Measurements from ENCODE around the gene PSD4.

Gene PSD4

DNA sequence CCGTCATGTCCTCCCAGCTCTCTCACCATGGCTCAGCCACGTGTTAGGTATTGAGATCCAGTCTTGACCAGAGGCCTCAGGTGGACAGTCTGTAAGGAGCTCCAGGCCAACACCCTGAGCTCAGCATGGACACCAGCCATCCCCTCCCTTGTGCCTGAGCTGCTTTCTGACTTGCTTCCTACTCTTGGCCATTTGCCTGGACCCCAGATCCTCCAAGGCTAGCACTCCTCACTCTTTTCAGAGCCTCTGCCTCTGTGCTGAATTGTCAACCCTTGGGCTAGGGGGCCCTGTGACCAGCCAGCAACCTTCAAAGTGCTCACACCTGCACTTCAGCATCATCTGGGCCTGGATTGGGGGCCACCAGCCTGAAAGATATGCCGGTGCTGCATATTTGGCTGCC, 58.4 kb downstream of the PSD4 start:
- no peak overlapping the region for H3K27ac ChIP-seq (ENCODE audit: low read length)
- H3K9me3 ChIP-seq (replicated peaks; ENCODE audit: insufficient read depth, low read length), result no peaks in the 10 kb centered on the region
- H2AFZ ChIP-seq (ENCODE audit: low read length), result no peak overlapping the region
- no peaks in the 10 kb centered on the region for H3K4me1 ChIP-seq (ENCODE audit: low read length)
- H3K36me3 ChIP-seq (replicated peaks; ENCODE audit: insufficient read depth, low read length), result no peaks in the 10 kb centered on the region
- H3K9ac ChIP-seq (ENCODE audit: low read length), result no peak overlapping the region
- H3F3A ChIP-seq (ENCODE audit: insufficient read depth, low read length), result no peaks in the 10 kb centered on the region
- H3K4me3 ChIP-seq (ENCODE audit: low read length), result no peak overlapping the region
- no peaks in the 10 kb centered on the region for H3K27me3 ChIP-seq (replicated peaks; ENCODE audit: insufficient read depth, low read length)
- no peak overlapping the region for H3K4me2 ChIP-seq (ENCODE audit: low read depth, low read length)
- DNase-seq, result no peak
- no peaks in the 10 kb centered on the region for H3K9me2 ChIP-seq (replicated peaks; ENCODE audit: insufficient read depth, low read length)
- peaks cover 13% of the 10 kb centered on the region for H3K79me2 ChIP-seq (ENCODE audit: low read length)
- H4K20me1 ChIP-seq (ENCODE audit: insufficient read depth, low read length), result no peaks in the 10 kb centered on the region
- TF ChIP-seq EZH2phosphoT487 (IDR thresholded peaks at IDR 0.05; ENCODE audit: low read length) (no peak), EZH2 (optimal IDR thresholded peaks at IDR 0.05; ENCODE audit: low read depth, low read length) (no peak), CTCF (IDR thresholded peaks at IDR 0.05; ENCODE audit: low read length) (no peak)

- no peaks in the 10 kb centered on the region for H3K9me2 ChIP-seq (replicated peaks; ENCODE audit: insufficient read depth, low read length)
- no peaks in the 10 kb centered on the region for H3K36me3 ChIP-seq (replicated peaks; ENCODE audit: insufficient read depth, low read length)
- no peaks in the 10 kb centered on the region for H3K9me3 ChIP-seq (replicated peaks; ENCODE audit: insufficient read depth, low read length)
- no peak overlapping the region for H3K4me3 ChIP-seq (ENCODE audit: low read length)
- H3K79me2 ChIP-seq (ENCODE audit: low read length), result peaks cover 18% of the 10 kb centered on the region
- no peak overlapping the region for H3K4me2 ChIP-seq (ENCODE audit: low read depth, low read length)
- H3F3A ChIP-seq (ENCODE audit: insufficient read depth, low read length), result no peaks in the 10 kb centered on the region
- H3K27me3 ChIP-seq (replicated peaks; ENCODE audit: insufficient read depth, low read length), result no peaks in the 10 kb centered on the region
- H2AFZ ChIP-seq (ENCODE audit: low read length), result no peak overlapping the region
- H3K4me1 ChIP-seq (ENCODE audit: low read length), result no peaks in the 10 kb centered on the region
- no peak overlapping the region for H3K27ac ChIP-seq (ENCODE audit: low read length)
- no peak for TF ChIP-seq CTCF (IDR thresholded peaks at IDR 0.05; ENCODE audit: low read length)
- no peak for TF ChIP-seq EZH2phosphoT487 (IDR thresholded peaks at IDR 0.05; ENCODE audit: low read length)
- TF ChIP-seq EZH2 (optimal IDR thresholded peaks at IDR 0.05; ENCODE audit: low read depth, low read length), result no peak
- H3K9ac ChIP-seq (ENCODE audit: low read length), result no peak overlapping the region
- no peaks in the 10 kb centered on the region for H4K20me1 ChIP-seq (ENCODE audit: insufficient read depth, low read length)
- no peak for DNase-seq
Observed at GRCh38 chr2:113232740-113233139, 59.0 kb downstream of the PSD4 start.

DNA sequence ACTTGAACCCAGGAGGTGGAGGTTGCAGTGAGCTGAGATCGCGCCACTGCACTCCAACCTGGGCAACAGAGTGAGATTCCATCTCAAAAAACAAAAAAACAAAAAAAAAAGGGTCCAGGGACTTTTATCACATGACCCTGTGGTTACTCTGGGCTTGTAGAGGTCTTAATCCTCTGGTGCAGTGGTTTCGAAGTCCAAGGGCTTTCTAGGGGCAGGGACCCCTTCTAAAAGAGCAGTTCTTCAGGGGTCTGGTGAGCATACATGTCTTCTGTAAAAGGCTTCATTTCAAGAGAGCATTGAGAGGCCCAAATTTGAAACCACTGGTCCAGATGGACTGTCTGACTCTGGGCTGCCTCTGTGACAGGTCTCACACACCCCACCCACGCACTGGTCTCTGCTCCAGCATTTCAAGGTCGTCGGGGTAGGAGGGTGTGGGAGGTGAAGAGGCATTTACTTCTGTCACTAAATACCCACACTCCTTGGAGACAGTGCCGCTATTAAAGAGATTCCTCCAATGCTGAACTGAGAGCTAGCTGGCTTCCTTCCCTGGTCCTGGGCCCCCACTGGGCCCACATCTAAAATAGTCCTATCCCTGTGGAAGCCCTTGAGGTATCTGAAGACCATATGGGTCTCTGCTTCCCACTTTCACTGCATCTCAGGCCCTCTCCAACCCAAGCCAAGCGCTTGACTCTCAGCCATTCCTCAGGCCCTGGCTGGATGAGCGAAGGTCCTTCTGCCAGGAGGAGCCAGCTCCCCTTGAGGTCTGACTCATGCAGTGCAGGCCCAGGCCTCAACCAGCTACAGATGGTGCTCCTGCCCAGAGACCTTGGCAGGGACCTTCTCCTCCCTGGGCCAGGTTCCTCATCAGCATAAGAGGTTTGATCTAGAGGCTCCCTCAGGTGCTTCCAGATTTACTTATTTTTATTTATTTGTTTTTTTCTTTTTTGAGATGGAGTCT, 60.1 kb downstream of the PSD4 start:
- Histone ChIP-seq H3K9me2 (replicated peaks; ENCODE audit: insufficient read depth, low read length) (no peaks in the 10 kb centered on the region), H3K4me2 (ENCODE audit: low read depth, low read length) (no peak overlapping the region), H3K4me1 (ENCODE audit: low read length) (no peaks in the 10 kb centered on the region), H3K79me2 (ENCODE audit: low read length) (peaks cover 18% of the 10 kb centered on the region), H3K27me3 (replicated peaks; ENCODE audit: insufficient read depth, low read length) (no peaks in the 10 kb centered on the region), H3F3A (ENCODE audit: insufficient read depth, low read length) (no peaks in the 10 kb centered on the region), H4K20me1 (ENCODE audit: insufficient read depth, low read length) (no peaks in the 10 kb centered on the region), H3K27ac (ENCODE audit: low read length) (no peak overlapping the region), H3K9ac (ENCODE audit: low read length) (no peak overlapping the region), H2AFZ (ENCODE audit: low read length) (no peak overlapping the region), H3K36me3 (replicated peaks; ENCODE audit: insufficient read depth, low read length) (no peaks in the 10 kb centered on the region), H3K4me3 (ENCODE audit: low read length) (no peak overlapping the region), H3K9me3 (replicated peaks; ENCODE audit: insufficient read depth, low read length) (no peaks in the 10 kb centered on the region)
- TF ChIP-seq CTCF (IDR thresholded peaks at IDR 0.05; ENCODE audit: low read length) (peak; percentile 17), EZH2phosphoT487 (IDR thresholded peaks at IDR 0.05; ENCODE audit: low read length) (no peak)
- DNase-seq, result no peak
